HG02938 (cell line): Measurements from ENCODE around the gene CPSF4.
"Not testable (repeated sequence)": the region's sequence is repeated elsewhere in the genome, so short reads cannot be mapped to it uniquely, and the experiment has no call there.

Experiments
- ATAC-seq: cut with Tn5 transposase; IDR thresholded peaks from one replicate; pipeline ENCODE4 v1.9.1; 2021; ENCODE audit warnings: mild to moderate bottlenecking, moderate library complexity; ENCODE audit not compliant: unreplicated experiment

The CPSF4 gene

GRCh38 chr7:99478464-99479440, 40.0 kb downstream of the CPSF4 start:
- ATAC-seq = no peak

- no peak for ATAC-seq
Measured at GRCh38 chr7:99485094-99485493, 46.4 kb downstream of the CPSF4 start.

- ATAC-seq = no peak
Measured at GRCh38 chr7:99489235-99489634, 50.5 kb downstream of the CPSF4 start.

DNA sequence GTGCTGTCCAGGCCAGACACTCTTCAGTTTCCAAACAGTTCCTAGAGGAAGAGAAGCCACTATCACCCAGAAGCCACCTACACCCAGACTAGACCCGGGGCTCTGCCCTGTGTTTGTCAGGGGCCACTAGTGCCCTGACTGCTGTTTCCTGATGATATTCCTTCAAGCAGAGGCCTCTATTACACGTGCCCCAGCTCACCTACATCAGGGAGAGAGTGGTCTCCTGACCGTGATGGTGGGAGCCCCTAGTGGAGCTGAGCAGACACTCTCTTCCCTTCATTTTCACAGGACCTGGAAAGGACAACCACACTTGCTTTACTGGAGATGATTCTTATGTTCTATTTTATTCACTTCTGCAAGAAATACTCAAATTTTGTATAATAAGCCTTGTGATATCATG, 52.1 kb downstream of the CPSF4 start:
- ATAC-seq = no peak

DNA sequence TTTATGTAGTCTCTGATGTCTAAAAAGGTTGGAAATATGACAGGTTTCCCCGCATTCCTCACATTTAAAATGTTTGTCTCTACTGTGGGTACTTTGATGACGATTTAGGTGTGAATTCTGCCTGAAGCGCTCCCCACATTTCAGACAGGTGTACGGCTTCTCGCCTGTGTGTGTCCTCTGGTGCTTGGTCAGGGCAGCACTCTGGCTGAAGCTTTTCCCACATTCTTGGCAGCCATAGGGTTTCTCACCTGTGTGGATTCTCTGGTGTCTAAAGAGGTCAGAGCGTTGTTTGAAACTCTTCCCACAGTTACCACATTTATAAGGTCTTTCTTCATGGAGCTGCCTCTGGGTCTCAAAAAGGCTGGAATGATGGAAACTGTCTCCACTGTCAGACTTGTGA, 55.1 kb downstream of the CPSF4 start:
- ATAC-seq = no peak

DNA sequence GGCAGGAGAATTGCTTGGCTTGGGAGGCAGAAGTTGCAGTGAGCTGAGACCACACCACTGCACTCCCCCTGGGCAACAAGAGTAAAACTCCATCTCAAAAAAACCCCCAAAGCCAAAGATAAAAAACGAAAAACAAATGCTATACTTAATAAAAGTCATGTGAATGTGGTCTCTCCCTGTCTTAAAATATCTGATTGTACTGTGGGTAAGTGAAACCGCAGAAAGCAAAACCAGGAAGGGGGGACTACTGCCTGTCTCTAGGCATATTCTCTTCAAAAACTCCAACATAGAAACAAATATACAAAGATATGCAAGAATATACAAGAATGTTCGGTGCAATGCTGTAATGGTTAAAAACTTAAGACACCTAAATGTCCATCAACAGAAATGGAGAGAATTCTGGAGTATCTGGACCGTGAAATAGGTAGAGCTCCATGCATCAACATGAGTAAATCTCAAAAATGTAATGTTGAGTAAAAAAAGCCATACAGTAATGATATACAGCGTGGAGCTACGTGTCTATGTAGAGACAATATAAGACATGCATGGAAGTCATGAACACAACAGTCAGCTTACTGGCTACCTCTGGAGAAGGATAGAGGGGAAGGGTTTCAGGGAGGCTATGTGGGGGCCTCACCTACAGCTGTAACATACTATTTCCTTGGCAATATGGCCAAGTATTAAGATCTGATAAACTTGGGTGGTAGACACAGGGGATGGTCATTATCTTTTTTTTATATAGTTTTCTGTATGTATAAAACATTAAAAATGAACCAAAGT, 59.2 kb downstream of the CPSF4 start:
- no peak for ATAC-seq

DNA sequence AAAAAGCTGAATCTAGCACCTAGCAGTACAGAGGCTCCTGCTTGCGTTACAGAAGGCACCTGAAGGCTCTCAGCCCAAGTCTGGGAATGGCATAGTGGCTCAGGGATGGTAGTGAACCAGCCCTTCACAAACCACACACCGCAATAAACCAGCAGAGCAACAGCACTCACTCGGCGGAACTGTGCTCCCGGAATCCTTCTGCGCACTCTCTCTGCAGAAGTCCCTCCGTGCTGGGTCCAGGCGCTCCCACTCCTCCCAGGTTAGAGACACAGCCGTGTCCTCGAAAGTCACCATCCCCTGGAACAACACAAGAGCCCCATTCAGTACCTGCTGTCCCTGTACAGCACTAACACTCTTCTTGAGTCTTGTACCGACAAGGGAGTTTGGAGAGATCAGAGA, 59.8 kb downstream of the CPSF4 start:
- ATAC-seq = no peak

DNA sequence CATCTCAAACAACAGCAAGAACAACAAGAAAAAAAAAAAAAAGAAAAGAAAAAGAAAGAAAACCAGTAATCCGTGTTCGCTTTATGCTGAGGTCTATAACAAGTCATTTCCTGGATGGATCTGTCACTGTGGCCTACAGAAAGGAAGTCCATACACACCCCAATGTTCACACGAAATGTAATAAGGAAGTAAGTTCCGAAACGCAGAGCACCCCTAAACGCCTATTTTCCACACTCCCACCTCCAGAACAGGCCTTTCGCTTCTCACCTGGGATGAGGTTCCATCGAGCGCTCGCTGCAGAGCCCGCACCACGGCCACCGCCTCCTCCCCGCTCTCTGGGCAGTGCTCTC, 60.6 kb downstream of the CPSF4 start:
- no peak for ATAC-seq

DNA sequence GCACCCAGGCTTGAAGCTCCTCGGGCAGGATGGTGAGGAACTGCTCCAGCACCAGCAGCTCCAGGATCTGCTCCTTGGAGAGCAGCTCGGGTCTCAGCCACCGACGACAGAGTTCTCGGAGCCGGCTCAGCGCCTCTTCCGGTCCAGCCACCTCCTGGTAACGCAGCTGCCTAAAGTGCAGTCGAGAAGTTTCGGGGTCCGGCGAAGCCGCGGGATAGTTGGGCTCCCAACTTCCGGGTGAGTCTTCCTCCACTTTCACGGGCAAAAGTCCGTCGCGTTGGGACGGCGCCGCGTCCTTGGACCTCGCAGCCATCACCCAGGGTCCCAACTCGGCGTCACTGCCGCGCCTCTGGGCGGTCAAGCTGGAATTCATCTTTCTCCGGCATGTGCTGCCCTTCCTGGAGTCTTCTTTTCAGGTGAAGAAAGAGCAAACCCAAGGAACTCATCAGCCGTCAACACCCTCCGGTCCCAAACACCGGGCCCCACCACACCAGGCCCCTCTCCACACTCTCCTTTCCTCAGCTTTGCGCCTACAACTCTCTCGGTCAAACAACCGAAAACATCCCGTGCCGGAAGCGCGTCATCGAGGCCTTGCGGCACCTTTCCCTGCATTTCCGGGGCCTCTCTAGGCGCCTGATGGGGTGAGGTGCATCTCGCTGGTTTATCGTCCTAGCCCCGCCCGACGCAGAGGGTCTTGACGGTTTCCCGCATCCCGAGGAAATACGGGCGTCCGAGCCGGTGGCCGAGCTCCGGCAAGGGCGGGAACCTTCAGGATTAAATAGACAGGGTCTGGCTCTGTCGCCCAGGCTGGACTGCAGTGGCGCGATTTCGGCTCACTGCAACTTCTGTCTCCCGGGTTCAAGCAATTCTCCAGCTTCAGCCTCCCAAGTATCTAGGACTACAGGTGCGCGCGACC, 61.2 kb downstream of the CPSF4 start, which contains the start of gene ZNF394:
Gene ZNF394, minus strand, starts transcription at position 561 of the 916 bp plus-strand sequence. Its CDS starts 188 bp downstream, at position 373.
- ATAC-seq = no peak

DNA sequence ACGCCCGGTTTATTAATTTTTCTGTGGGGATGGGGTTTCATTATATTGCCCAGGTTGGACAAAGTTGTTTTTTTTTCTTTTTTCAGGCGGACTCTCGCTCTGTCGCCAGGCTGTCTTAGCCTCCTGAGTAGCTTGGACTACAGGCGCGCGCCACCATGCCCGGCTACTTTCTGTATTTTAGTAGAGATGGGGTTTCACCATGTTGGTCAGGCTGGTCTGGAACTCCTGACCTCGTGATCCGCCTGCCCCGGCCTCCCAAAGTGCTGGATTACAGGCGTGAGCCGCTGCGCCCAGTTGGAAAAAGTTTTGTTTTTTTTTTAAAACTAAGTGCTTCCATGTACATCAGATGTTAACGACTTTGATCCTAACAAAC, 61.9 kb downstream of the CPSF4 start:
- ATAC-seq = no peak

- ATAC-seq = not testable (repeated sequence)
Measured at GRCh38 chr7:99501236-99501635, 62.5 kb downstream of the CPSF4 start.

GRCh38 chr7:99504281-99504602, 65.5 kb downstream of the CPSF4 start:
- no peak for ATAC-seq

DNA sequence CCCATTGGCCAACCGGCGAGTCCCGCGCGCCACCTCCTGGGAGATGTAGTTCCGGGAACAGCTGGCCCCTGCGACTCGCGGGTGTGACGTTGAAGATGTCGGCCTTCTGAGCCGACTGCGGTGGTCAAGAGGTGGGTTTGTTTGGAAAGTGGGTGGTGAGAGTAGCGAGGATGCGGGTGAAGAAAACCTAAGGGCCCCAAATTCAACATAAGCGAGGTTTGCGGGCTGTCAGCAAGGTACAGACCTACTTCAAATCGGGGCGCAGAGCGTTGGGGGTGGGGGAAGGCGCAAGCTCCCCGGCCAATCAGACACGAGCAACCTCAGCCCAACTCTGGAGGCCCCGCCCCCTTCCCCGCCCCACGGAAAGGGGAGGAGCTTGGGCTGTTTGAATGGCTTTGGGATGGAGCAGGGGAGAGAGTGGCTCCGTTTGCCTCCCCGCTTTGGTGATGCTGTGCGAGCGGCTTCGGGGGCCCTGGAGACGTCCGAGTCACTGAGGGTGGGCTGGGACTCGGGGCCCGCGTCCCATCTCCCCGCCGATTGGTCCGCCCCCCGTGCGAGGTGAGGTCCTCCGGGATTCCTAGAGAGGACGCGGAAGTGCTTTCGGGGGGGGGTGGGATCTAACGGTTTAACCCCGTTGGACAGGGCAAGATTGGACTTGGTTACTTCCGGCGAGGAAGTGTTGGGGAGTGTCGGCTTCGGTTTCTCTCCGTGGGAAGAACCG, 66.0 kb downstream of the CPSF4 start, which contains the start of gene ZKSCAN5:
Gene ZKSCAN5, plus strand, starts transcription at position 60 of the 721 bp plus-strand sequence. CDS start 1,383 bp downstream, outside the sequence.
- peak; percentile 81 for ATAC-seq

- ATAC-seq = no peak
Measured at GRCh38 chr7:99505324-99505662, 66.5 kb downstream of the CPSF4 start.
